IMR-90 (cell line): ENCODE results near the gene WDR27. TPM values are rescaled to one million over a fixed set of nuclear protein-coding genes. Genes with fewer than 3 reads are reported as not detected.

Experiments used
- ATAC-seq: fragments of 200-7000 bp; cut with Tn5 transposase; 2 replicates; pipeline ENCODE4 v1.9.1; 2020; ENCODE audit warnings: low read depth, mild to moderate bottlenecking, moderate library complexity
- BruUV-seq: library from RNA; stranded (reverse); fragments of 400-500 nt; replicated peaks from 2 replicates; lab custom pipeline; 2021; lab: Mats Ljungman, UMichigan
- CTCF ChIA-PET: fragments of 300-600 bp; formaldehyde crosslinking; extraction: SDS; loops from one replicate; lab custom pipeline; 2021; ENCODE audit warnings: antibody characterized with exemption; lab: Yijun Ruan, JAX
- POLR2A ChIA-PET: fragments of 300-600 bp; sonication (Branson Sonifier 250); formaldehyde crosslinking; loops from one replicate; lab custom pipeline; 2022; ENCODE audit warnings: antibody characterized with exemption; ENCODE audit not compliant: unreplicated experiment; lab: Charles Lee
- DNase-seq: peaks from one replicate; pipeline ENCODE4 v3.0.0; 2013
- H2AFZ ChIP-seq: replicated peaks from 2 replicates; pipeline ENCODE3; 2013; ENCODE audit warnings: low read length, mild to moderate bottlenecking; ENCODE audit not compliant: poor library complexity
- H2AK5ac ChIP-seq: 2 replicates; pipeline ENCODE4 v1.6.1; 2013; ENCODE audit warnings: low read depth, low read length, inconsistent platforms
- H2AK9ac ChIP-seq: replicated peaks from 2 replicates; pipeline ENCODE3; 2013; ENCODE audit warnings: mild to moderate bottlenecking, low read depth, low read length, moderate library complexity; ENCODE audit not compliant: poor library complexity
- H2BK120ac ChIP-seq: 2 replicates; pipeline ENCODE4 v1.6.1; 2013; ENCODE audit warnings: low read depth, low read length, inconsistent platforms
- H2BK15ac ChIP-seq: 3 replicates; pipeline ENCODE4 v1.6.1; 2013; ENCODE audit warnings: low read depth, low read length, inconsistent platforms
- H2BK20ac ChIP-seq: 2 replicates; pipeline ENCODE4 v1.6.1; 2013; ENCODE audit warnings: low read depth, mild to moderate bottlenecking, inconsistent platforms, low read length, moderate library complexity
- H2BK5ac ChIP-seq: 2 replicates; pipeline ENCODE4 v1.6.1; 2013; ENCODE audit warnings: mild to moderate bottlenecking, low read depth, low read length, inconsistent platforms; ENCODE audit not compliant: poor library complexity, severe bottlenecking
- H3K14ac ChIP-seq: replicated peaks from 2 replicates; pipeline ENCODE4 v1.6.1; 2013; ENCODE audit warnings: low read depth, low read length, inconsistent platforms
- H3K18ac ChIP-seq: 2 replicates; pipeline ENCODE4 v1.6.1; 2013; ENCODE audit warnings: low read depth, low read length, control low read depth
- H3K23ac ChIP-seq: 2 replicates; pipeline ENCODE4 v1.6.1; 2013; ENCODE audit warnings: low read depth, low read length, inconsistent platforms
- H3K27ac ChIP-seq: 2 replicates; pipeline ENCODE4 v1.5.1; 2013; ENCODE audit warnings: mild to moderate bottlenecking, control low read depth, low read length; ENCODE audit not compliant: insufficient read depth
- H3K27me3 ChIP-seq: 2 replicates; pipeline ENCODE4 v1.6.1; 2013; ENCODE audit warnings: low read length; ENCODE audit not compliant: control insufficient read depth, insufficient read depth
- H3K36me3 ChIP-seq: 2 replicates; pipeline ENCODE4 v1.6.1; 2013; ENCODE audit warnings: low read length, mixed read lengths; ENCODE audit not compliant: control insufficient read depth, insufficient read depth
- H3K4ac ChIP-seq: 2 replicates; pipeline ENCODE4 v1.6.1; 2013; ENCODE audit warnings: low read depth, low read length, inconsistent platforms
- H3K4me1 ChIP-seq: 2 replicates; pipeline ENCODE4 v1.6.1; 2013; ENCODE audit warnings: low read length, mixed read lengths; ENCODE audit not compliant: control insufficient read depth, insufficient read depth
- H3K4me2 ChIP-seq: 2 replicates; pipeline ENCODE4 v1.6.1; 2013; ENCODE audit warnings: low read depth, mild to moderate bottlenecking, control low read depth, low read length, moderate library complexity
- H3K4me3 ChIP-seq: 2 replicates; pipeline ENCODE4 v1.5.1; 2013; ENCODE audit warnings: low read depth, mild to moderate bottlenecking, control low read depth, low read length, moderate library complexity; ENCODE audit not compliant: insufficient read depth
- H3K56ac ChIP-seq: 2 replicates; pipeline ENCODE4 v1.6.1; 2013; ENCODE audit warnings: low read length, inconsistent platforms; ENCODE audit not compliant: insufficient read depth; ENCODE audit errors: extremely low read depth
- H3K79me1 ChIP-seq, 2 experiments: 2 replicates each; pipeline ENCODE4 v1.6.1; 2013; ENCODE audit warnings: low read length in 2 of 2, inconsistent platforms in 1 of 2, low read depth in 1 of 2
- H3K9ac ChIP-seq: 2 replicates; pipeline ENCODE4 v1.6.1; 2013; ENCODE audit warnings: low read depth, low read length, control low read depth
- H3K9me1 ChIP-seq: 2 replicates; pipeline ENCODE4 v1.6.1; 2013; ENCODE audit warnings: low read length, inconsistent platforms; ENCODE audit not compliant: insufficient read depth
- H3K9me3 ChIP-seq: 2 replicates; pipeline ENCODE4 v1.6.1; 2013; ENCODE audit warnings: low read length; ENCODE audit not compliant: control insufficient read depth, insufficient read depth
- H4K20me1 ChIP-seq: 2 replicates; pipeline ENCODE4 v1.6.1; 2013; ENCODE audit warnings: low read length, inconsistent platforms; ENCODE audit not compliant: insufficient read depth
- H4K5ac ChIP-seq: 2 replicates; pipeline ENCODE4 v1.6.1; 2013; ENCODE audit warnings: mild to moderate bottlenecking, low read depth, low read length, control low read depth
- H4K8ac ChIP-seq, 2 experiments: 2 replicates each; pipeline ENCODE4 v1.6.1; 2013; ENCODE audit warnings: low read depth in 2 of 2, low read length in 2 of 2, control low read depth in 1 of 2, inconsistent platforms in 1 of 2
- H4K91ac ChIP-seq: 2 replicates; pipeline ENCODE4 v1.6.1; 2013; ENCODE audit warnings: low read depth, low read length, inconsistent platforms; ENCODE audit not compliant: insufficient read depth
- BHLHE40 ChIP-seq: fragments of 150-350 bp; IDR thresholded peaks from 2 replicates; pipeline ENCODE4 v1.6.1; 2016; ENCODE audit warnings: mild to moderate bottlenecking, low read depth, low read length
- CEBPB ChIP-seq: IDR thresholded peaks from 2 replicates; pipeline ENCODE4 v1.6.1; 2012; ENCODE audit warnings: low read depth, low read length, improper control_type of control experiment
- CHD1 ChIP-seq: IDR thresholded peaks from 2 replicates; pipeline ENCODE4 v1.6.1; 2012; ENCODE audit warnings: low read depth, low read length, improper control_type of control experiment
- CTCF ChIP-seq: conservative IDR thresholded peaks from 2 replicates; pipeline ENCODE4 v1.5.1; 2012; ENCODE audit warnings: mild to moderate bottlenecking, low read depth, low read length, improper control_type of control experiment
- ELK1 ChIP-seq: fragments of 150-350 bp; IDR thresholded peaks from 2 replicates; pipeline ENCODE4 v1.6.1; 2016; ENCODE audit warnings: low read depth, mild to moderate bottlenecking, low read length, moderate library complexity, borderline replicate concordance
- MAFK ChIP-seq: IDR thresholded peaks from 2 replicates; pipeline ENCODE4 v1.6.1; 2012; ENCODE audit warnings: low read depth, low read length, improper control_type of control experiment
- MAZ ChIP-seq: IDR thresholded peaks from 2 replicates; pipeline ENCODE4 v1.6.1; 2012; ENCODE audit warnings: low read depth, mild to moderate bottlenecking, low read length, improper control_type of control experiment, moderate library complexity, borderline replicate concordance
- MXI1 ChIP-seq: IDR thresholded peaks from 2 replicates; pipeline ENCODE4 v1.6.1; 2012; ENCODE audit warnings: low read depth, mild to moderate bottlenecking, low read length, moderate library complexity, borderline replicate concordance
- NFE2L2 ChIP-seq: fragments of 150-350 bp; IDR thresholded peaks from 2 replicates; pipeline ENCODE4 v1.6.1; 2016; ENCODE audit warnings: low read depth, mild to moderate bottlenecking, low read length
- POLR2A ChIP-seq: IDR thresholded peaks from 2 replicates; pipeline ENCODE4 v1.6.1; 2012; ENCODE audit warnings: mild to moderate bottlenecking, low read depth, low read length
- RAD21 ChIP-seq: IDR thresholded peaks from 2 replicates; pipeline ENCODE4 v1.6.1; 2012; ENCODE audit warnings: low read length, improper control_type of control experiment
- RCOR1 ChIP-seq: IDR thresholded peaks from 2 replicates; pipeline ENCODE4 v1.6.1; 2012; ENCODE audit warnings: mild to moderate bottlenecking, low read length, improper control_type of control experiment; ENCODE audit not compliant: insufficient replicate concordance
- RFX5 ChIP-seq: IDR thresholded peaks from 2 replicates; pipeline ENCODE4 v1.8.0; 2012; ENCODE audit warnings: low read depth, mild to moderate bottlenecking, low read length, moderate library complexity
- SMC3 ChIP-seq: fragments of 150-350 bp; IDR thresholded peaks from 2 replicates; pipeline ENCODE4 v1.6.1; 2016; ENCODE audit warnings: low read depth, mild to moderate bottlenecking, antibody characterized with exemption, low read length, moderate library complexity
- USF2 ChIP-seq: fragments of 150-350 bp; IDR thresholded peaks from 2 replicates; pipeline ENCODE4 v1.6.1; 2017; ENCODE audit warnings: mild to moderate bottlenecking, antibody characterized with exemption, low read length, low read depth
- WGBS, 2 experiments: methylation state at CpG; one replicate each; pipeline versions ENCODE4 v1.1.5 to v1.1.7; 2013; ENCODE audit warnings: missing lambda C conversion rate in 2 of 2; ENCODE audit not compliant: insufficient read length in 1 of 2; ENCODE audit errors: extremely low coverage in 2 of 2; 5-methylcytosine and 5-hydroxymethylcytosine counted together
- dilution Hi-C: fragments of 300-500 bp; cut with HindIII; formaldehyde crosslinking; loops from one replicate; pipeline ENCODE4 v1.14.3; 2018; ENCODE audit warnings: low sequenced_read_pairs; ENCODE audit not compliant: unreplicated experiment
- in situ Hi-C: fragments of 300-500 bp; cut with MboI; formaldehyde crosslinking; loops from 3 replicates; pipeline ENCODE4 v1.14.3; 2019; ENCODE audit warnings: low sequenced_read_pairs, inconsistent platforms, mixed read lengths
- intact Hi-C: fragments of 100-400 bp; cut with micrococcal nuclease; formaldehyde crosslinking; loops from 2 replicates; pipeline ENCODE4 v1.10.0; 2022
- polyA plus RNA-seq, 3 experiments: library from polyadenylated mRNA; depleted of rRNA; stranded (reverse); fragments of >200 nt; gene quantifications; 2 replicates each; pipeline ENCODE4 v1.2.3, GENCODE V29; 2012; ENCODE audit warnings: low replicate concordance in 1 of 3
- total RNA-seq: library from RNA; depleted of rRNA; stranded (reverse); fragments of >200 nt; gene quantifications from 2 replicates; pipeline ENCODE4 v1.2.3, GENCODE V29; 2012

The WDR27 gene
- total and polyA plus RNA-seq, 2 of the 4 experiments (the other 2 are of a cell fraction): 7.0 to 18.5 TPM

GRCh38 chr6:169558378-169558773 lies 143.5 kb downstream of the WDR27 start:
- 0 out of 2 replicates have a peak, but pooled peaks cover 3% of the 10 kb centered on the region for H3K9me1 ChIP-seq
- H3K79me1 ChIP-seq: no peaks in the 10 kb centered on the region
- H3K4ac ChIP-seq: no peak overlapping the region
- no peak overlapping the region for H3K56ac ChIP-seq
- H3K9ac ChIP-seq: no peak overlapping the region
- H3K4me2 ChIP-seq: no peak overlapping the region; the same call in 1 of the 2 replicates
- H2AFZ ChIP-seq: no peak overlapping the region
- no peak overlapping the region for H4K91ac ChIP-seq
- H4K20me1 ChIP-seq: no peaks in the 10 kb centered on the region
- H3K9me3 ChIP-seq: peaks cover 2% of the 10 kb centered on the region; the same call in 1 of the 2 replicates
- no peak overlapping the region for H3K18ac ChIP-seq
- dilution Hi-C loops: no loop called here
- no peak overlapping the region for H3K27ac ChIP-seq
- H2BK15ac ChIP-seq: no peak overlapping the region
- H2BK5ac ChIP-seq: peak overlapping the region; percentile 14
- no peaks in the 10 kb centered on the region for H3K36me3 ChIP-seq
- 90% methylated on average over 7 of the region's 8 CpGs; no CpG with 5 or more reads in 1 of the 2 experiments for WGBS, 2 experiments
- ChIA-PET CTCF (no interaction called here), POLR2A (no interaction called here)
- TF ChIP-seq POLR2A: no peak
- TF ChIP-seq RCOR1: no peak
- no peak for TF ChIP-seq RFX5
- no peak for TF ChIP-seq CHD1
- no peak for TF ChIP-seq CEBPB
- TF ChIP-seq RAD21: no peak
- TF ChIP-seq NFE2L2: no peak
- no peak for TF ChIP-seq USF2
- no peak for TF ChIP-seq ELK1
- no peak for TF ChIP-seq MAZ
- TF ChIP-seq BHLHE40: no peak
- TF ChIP-seq SMC3: no peak
- TF ChIP-seq MXI1: no peak
- TF ChIP-seq CTCF: no peak
- no peak for TF ChIP-seq MAFK
- no peak overlapping the region for H4K8ac ChIP-seq
- H3K4me1 ChIP-seq: peaks cover 2% of the 10 kb centered on the region; the same call in 1 of the 2 replicates
- intact Hi-C loops: no loop called here
- in situ Hi-C loops: no loop called here
- no peak overlapping the region for H3K4me3 ChIP-seq
- no peak overlapping the region for H2BK120ac ChIP-seq
- DNase-seq: no peak
- H3K23ac ChIP-seq: no peak overlapping the region
- no peak overlapping the region for H3K14ac ChIP-seq
- no peak overlapping the region for H2AK9ac ChIP-seq
- no peak for ATAC-seq
- H2BK20ac ChIP-seq: no peak overlapping the region; the same call in 1 of the 2 replicates
- no peak overlapping the region for H2AK5ac ChIP-seq
- BruUV-seq: no TSS peak
- H3K27me3 ChIP-seq: no peaks in the 10 kb centered on the region
- no peak overlapping the region for H4K5ac ChIP-seq
